HUES64 (cell line): ENCODE results near the gene KRTCAP2.
"Not testable (repeated sequence)": the region's sequence is repeated elsewhere in the genome, so short reads cannot be mapped to it uniquely, and the experiment has no call there.

ENCODE experiments used
- H3K27ac ChIP-seq: 2 replicates; pipeline ENCODE4 v1.7.0; 2013; ENCODE audit warnings: low read depth, low read length, inconsistent platforms
- H3K27me3 ChIP-seq: 2 replicates; pipeline ENCODE4 v1.6.1; 2013; ENCODE audit warnings: mild to moderate bottlenecking, low read length; ENCODE audit not compliant: insufficient read depth
- H3K36me3 ChIP-seq: 2 replicates; pipeline ENCODE4 v1.6.1; 2013; ENCODE audit warnings: mild to moderate bottlenecking, low read length; ENCODE audit not compliant: insufficient read depth
- H3K4me1 ChIP-seq: 2 replicates; pipeline ENCODE4 v1.6.1; 2013; ENCODE audit warnings: mild to moderate bottlenecking, low read length, moderate library complexity; ENCODE audit not compliant: insufficient read depth
- H3K4me3 ChIP-seq: 2 replicates; pipeline ENCODE4 v1.5.1; 2013; ENCODE audit warnings: mild to moderate bottlenecking, low read length, moderate library complexity
- H3K9ac ChIP-seq: 2 replicates; pipeline ENCODE4 v1.6.1; 2013; ENCODE audit warnings: mild to moderate bottlenecking, low read depth, low read length
- H3K9me3 ChIP-seq: 2 replicates; pipeline ENCODE4 v1.6.1; 2013; ENCODE audit warnings: low read depth, low read length; ENCODE audit not compliant: insufficient read depth
- WGBS: fragments of 150-250, 120-280 bp; methylation state at CpG from one replicate; pipeline ENCODE4 v1.1.7; 2013; ENCODE audit warnings: missing lambda C conversion rate; 5-methylcytosine and 5-hydroxymethylcytosine counted together

Gene KRTCAP2

DNA sequence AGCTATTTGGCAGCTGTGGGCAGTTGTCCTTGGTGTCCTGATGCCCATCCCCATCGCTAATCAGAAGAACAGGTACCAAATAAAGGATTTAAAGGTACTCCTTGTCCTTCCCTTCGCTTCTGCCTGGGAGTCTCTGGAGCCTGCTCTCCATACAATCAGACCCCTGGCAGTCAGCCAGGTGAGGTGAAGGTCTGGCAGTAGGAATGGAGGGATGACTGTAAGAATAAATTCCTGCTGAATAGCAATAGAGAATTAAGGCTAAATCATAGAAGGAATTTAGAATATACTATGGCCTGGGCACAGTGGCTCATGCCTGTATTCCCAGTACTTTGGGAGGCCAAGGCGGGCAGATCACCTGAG is 25.4 kb upstream of the KRTCAP2 start:
- no peak overlapping the region for H3K27ac ChIP-seq
- H3K4me3 ChIP-seq = no peak overlapping the region
- H3K36me3 ChIP-seq = peaks cover 70% of the 10 kb centered on the region
- no peaks in the 10 kb centered on the region for H3K27me3 ChIP-seq
- H3K9ac ChIP-seq = no peak overlapping the region
- H3K4me1 ChIP-seq = peaks cover 15% of the 10 kb centered on the region
- 99% methylated on average over 3 of the region's 3 CpGs for WGBS
- H3K9me3 ChIP-seq = no peaks in the 10 kb centered on the region

DNA sequence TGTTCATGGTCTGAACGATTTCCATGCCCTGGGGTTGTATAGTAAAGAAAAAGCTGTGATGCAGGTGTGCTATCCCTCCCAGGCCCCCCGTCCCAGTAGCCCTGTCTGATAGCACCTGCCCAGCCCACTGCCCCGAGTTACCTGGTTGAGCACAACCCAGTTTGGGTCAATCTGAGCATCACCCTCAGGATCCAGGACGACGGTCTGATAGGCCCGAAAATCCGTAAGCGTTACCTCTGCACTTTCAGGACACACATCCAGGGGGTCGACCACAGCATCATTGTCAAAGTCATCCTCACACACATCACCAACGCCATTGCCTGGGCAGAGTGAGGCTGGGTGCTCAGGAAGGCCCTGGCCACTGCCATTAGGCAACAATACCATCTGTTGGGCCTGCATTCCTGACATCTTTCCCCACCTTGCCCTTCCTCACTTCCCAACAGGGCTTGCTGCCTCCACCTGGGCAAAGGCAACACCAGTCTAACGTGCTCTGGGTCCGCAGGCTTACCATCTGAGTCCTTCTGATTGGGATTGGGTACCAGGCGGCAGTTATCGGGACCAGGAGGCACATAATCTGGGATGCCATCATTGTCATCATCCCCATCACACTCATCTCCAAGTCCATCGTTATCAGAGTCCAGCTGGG is 24.9 kb upstream of the KRTCAP2 start:
- WGBS = 95% methylated on average over 15 of the region's 15 CpGs
- Histone ChIP-seq H3K9me3 (no peaks in the 10 kb centered on the region), H3K27ac (peak overlapping the region; percentile 100; the same call in 1 of the 2 replicates), H3K4me1 (peaks cover 15% of the 10 kb centered on the region), H3K27me3 (no peaks in the 10 kb centered on the region), H3K9ac (no peak overlapping the region), H3K36me3 (peaks cover 65% of the 10 kb centered on the region), H3K4me3 (no peak overlapping the region)

DNA sequence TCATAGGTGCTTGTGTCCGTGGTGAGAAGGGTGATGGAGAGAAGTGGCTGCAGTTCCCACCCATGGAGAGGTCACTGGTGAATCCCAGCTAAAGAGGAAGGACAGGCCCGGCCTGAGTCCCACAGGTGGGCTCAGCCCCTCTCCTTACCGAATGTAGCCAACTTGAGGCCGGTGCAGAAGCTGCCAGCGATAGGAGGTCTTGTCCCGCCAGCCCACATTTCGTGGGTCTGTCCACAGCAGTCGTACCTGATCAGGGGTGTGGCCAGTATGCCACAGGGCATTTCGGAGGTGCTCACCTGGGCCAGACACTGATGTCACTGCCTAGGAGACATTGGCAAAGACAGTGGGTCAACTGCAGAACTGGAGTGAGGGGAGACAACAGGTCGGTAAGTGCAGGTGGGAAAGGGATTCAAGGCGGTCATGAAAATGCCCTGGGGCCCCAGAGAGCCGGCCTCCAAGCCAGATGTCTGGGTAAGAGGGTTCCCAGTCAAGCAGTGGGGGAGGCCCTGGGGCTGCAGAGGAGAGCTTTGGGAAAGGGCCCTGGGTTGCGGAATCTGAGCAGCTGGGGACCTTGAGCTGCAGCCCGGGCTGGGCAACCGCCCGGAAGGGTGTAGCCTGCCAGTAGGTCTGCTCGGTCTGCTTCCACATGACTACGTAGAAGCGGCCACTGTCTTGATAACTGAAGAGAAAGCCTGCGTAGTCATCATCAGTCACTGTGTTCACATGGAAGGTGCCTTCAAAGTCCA is 24.0 kb upstream of the KRTCAP2 start:
- H3K4me3 ChIP-seq = peak overlapping the region; percentile 98

DNA sequence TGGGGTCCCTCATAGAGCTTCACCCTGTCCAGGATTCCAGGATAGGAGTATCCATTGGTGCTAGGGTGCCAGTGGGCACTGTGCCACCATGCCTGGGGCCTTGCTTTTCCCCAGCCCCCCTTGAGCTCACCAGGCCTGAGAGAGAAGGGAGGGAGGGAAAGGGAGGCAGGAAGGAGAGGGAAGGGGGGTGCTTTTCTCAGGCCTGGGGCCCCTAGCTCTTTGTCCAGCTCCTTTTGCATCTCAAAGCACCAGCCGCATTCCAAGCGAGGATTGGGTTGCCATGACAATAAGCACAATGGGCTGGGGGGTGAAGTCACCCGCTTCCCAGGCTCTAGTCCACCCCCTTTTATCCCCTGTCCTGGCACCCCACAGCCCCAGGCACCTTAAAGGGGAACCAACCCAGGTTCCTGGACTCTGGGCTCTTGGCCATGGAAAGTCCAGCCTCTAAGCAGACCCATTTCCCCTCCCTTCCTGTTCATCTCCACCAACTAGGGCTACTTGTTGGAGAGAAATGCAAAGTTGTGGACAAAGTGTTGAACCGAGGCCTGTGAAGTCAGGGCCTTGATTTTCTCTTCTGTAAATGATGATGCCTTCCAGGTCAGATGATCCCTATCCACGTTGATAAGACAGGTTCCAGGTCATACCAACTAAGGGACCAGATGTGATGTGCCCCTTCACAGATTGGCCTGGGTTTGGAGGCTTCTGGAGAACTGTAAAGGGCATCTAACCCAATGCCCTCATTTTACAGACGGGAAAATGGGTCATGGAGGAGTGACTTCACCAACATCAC is 23.2 kb upstream of the KRTCAP2 start:
- Histone ChIP-seq H3K4me1 (peaks cover 22% of the 10 kb centered on the region), H3K27ac (peak overlapping the region; percentile 100), H3K36me3 (peaks cover 48% of the 10 kb centered on the region), H3K27me3 (no peaks in the 10 kb centered on the region), H3K4me3 (peak overlapping the region; percentile 98), H3K9ac (peak overlapping the region; percentile 96), H3K9me3 (no peaks in the 10 kb centered on the region)
- 12% methylated on average over 5 of the region's 6 CpGs for WGBS

More for the DNA sequence above, 24.0 kb upstream of the KRTCAP2 start:
- H3K27me3 ChIP-seq = no peaks in the 10 kb centered on the region
- H3K4me1 ChIP-seq = peaks cover 21% of the 10 kb centered on the region
- peak overlapping the region; percentile 100 for H3K27ac ChIP-seq
- WGBS = 85% methylated on average over 20 of the region's 20 CpGs
- peak overlapping the region; percentile 96 for H3K9ac ChIP-seq
- no peaks in the 10 kb centered on the region for H3K9me3 ChIP-seq
- H3K36me3 ChIP-seq = peaks cover 56% of the 10 kb centered on the region

DNA sequence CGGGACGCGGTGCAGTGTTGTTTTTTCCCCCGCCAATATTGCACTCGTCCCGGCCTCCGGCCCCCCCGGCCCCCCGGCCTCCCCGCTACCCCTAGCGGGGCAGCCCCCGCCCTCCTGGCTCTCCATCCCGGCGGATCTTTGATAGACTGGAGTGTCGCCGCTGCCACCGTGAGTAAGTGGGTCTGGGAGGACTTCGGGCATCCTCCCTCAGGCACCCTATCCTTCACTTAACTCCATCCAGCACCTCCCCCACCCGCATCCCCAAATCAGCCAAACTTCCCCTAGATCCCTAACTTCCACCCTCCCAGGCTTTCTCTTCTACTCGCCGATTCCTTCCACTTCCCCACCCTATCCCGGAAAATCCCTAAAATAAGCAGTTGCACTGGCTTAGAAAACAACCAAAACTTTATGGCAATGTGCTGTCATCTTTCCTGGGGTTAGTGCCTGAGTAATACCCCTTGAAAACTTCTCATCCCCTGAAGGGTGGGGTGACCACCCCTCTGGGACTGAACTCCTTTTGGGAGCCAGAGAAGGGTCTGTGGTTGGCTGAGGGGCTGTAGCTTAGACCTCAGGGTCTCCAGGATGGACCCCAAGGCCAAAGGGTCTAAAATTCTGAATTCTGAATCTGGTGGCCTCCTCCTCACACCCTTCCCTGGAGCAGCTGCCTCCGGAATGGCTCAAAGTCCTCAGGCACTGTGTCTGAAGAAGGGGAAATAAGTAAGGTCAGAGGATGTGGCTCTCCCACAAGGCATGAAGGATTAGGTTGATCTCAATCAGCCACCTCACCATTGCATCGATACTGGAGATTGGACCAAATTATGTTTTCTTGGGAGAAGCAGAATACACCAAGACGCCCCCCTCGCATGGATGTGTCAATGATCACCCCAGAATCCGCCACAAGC is 22.3 kb upstream of the KRTCAP2 start:
- 3% methylated on average over 18 of the region's 27 CpGs for WGBS
- Histone ChIP-seq H3K9ac (peak overlapping the region; percentile 96), H3K36me3 (peaks cover 39% of the 10 kb centered on the region), H3K4me3 (peak overlapping the region; percentile 98), H3K4me1 (peaks cover 22% of the 10 kb centered on the region), H3K27me3 (no peaks in the 10 kb centered on the region), H3K27ac (peak overlapping the region; percentile 100), H3K9me3 (no peaks in the 10 kb centered on the region)

DNA sequence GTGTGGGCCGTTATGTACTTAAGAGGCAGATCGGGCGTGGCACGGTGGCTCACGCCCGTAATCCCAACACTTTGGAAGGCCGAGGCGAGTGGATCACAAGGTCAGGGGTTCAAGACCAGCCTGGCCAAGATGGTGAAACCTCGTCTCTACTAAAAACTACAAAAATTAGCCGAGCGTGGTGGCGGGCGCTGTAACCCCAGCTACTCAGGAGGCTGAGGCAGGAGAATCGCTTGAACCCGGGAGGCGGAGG is 20.8 kb upstream of the KRTCAP2 start:
- WGBS = 4% methylated on average over 16 of the region's 16 CpGs
- H3K27me3 ChIP-seq, H3K9me3 ChIP-seq: not testable (repeated sequence)
- peaks cover 22% of the 10 kb centered on the region for H3K4me1 ChIP-seq
- H3K27ac ChIP-seq = peak overlapping the region; percentile 100
- peak overlapping the region; percentile 96 for H3K9ac ChIP-seq
- peaks cover 26% of the 10 kb centered on the region for H3K36me3 ChIP-seq
- H3K4me3 ChIP-seq = peak overlapping the region; percentile 98

DNA sequence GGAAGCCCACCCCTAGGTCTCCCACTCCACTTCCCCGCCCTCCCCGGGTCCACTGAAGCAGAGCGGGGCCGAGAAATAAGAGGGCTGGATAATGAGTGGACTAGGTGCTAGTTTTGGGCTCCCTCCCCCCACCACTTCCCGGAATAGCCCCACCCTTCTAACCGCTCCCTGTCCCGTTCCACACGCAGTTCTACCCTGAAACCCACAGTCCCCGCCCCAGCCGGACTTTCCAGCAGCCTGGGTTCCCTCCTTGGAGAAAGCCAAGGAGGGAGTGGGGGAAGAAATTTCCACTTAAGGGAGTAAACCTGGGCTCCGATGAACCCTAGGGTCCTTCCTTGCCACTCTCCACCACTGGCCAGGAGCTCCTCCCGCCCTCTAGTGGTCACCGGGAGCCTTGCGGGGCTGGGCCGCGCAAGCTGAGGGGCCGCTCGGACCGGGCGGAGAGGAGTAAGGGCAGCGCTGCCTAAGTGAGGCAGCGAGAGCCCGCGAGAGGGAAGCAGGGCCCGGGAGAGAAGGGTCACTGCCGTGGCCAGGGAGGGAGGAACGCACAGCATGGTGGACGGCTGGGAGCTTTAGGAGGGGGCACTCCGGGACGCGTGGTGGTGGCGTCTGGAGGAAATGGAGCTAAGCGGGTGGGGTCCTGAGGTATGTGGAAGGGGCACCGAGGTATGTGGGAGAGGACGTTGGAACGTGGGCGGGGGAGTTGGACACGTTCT is 20.3 kb upstream of the KRTCAP2 start:
- WGBS = 1% methylated on average over 33 of the region's 38 CpGs
- peak overlapping the region; percentile 100 for H3K27ac ChIP-seq

DNA sequence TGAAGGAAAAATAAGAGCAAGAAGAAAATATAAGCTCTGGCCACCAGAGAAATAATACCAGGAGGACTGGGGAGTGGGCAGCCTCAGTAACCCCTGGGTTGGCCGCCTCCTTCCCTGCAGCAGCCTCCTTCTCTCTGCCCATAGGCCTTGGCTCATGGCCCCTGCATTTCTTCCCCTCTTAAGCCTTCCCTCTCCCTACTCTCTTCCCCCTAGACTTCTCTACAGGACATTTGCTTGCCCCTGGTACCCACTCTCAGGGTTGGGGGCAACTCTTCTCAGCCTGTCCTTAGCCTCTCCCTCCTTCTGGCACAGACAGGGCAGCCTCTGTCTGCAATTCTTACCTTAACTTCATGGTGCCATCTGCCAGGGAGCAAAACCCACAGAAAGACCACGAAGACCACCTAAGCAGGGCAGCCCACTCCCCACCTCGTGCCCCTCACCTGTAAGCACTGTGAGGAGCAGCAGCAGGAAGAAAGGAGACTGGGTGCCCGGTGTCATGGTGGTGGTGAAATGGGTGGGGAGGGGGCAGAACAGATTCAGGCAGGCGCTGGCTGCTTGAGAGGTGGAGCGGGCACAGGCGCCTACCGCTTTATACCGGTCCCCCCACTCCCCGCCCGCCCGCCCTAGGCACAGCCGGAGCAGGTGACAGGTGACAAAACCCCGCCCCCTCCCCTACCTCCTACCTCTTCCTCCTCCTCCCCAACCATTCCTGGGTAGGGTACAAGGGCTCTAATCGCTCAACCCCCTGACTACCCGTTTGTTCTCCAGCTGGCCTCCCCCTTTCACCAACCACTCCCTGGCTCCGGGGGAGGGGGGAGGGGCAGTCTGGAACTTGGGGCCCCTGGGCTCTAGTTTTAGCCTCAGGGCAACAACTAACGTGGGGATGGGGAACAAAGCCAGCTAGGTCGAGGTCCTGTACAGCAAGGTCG is 19.5 kb upstream of the KRTCAP2 start:
- Histone ChIP-seq H3K27ac (peak overlapping the region; percentile 100), H3K9me3 (no peaks in the 10 kb centered on the region), H3K9ac (peak overlapping the region; percentile 96), H3K27me3 (no peaks in the 10 kb centered on the region), H3K36me3 (peaks cover 13% of the 10 kb centered on the region), H3K4me3 (peak overlapping the region; percentile 98), H3K4me1 (peaks cover 20% of the 10 kb centered on the region)
- WGBS = 40% methylated on average over 13 of the region's 20 CpGs

More for the DNA sequence above, 20.3 kb upstream of the KRTCAP2 start:
- peak overlapping the region; percentile 96 for H3K9ac ChIP-seq
- H3K4me3 ChIP-seq = peak overlapping the region; percentile 98
- H3K27me3 ChIP-seq = no peaks in the 10 kb centered on the region
- no peaks in the 10 kb centered on the region for H3K9me3 ChIP-seq
- H3K36me3 ChIP-seq = peaks cover 21% of the 10 kb centered on the region
- H3K4me1 ChIP-seq = peaks cover 22% of the 10 kb centered on the region

DNA sequence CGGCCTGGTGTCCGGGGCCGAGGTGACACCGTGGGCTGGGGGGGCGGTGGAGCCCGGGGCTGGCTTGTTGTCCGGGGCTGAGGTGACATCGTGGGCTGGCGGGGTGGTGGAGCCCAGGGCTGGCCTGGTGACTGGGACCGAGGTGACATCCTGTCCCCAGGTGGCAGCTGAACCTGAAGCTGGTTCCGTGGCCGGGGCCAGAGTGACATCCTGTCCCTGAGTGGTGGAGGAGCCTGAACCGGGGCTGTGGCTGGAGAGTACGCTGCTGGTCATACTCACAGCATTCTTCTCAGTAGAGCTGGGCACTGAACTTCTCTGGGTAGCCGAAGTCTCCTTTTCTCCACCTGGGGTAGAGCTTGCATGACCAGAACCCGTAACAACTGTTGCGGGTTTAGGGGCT is 18.8 kb upstream of the KRTCAP2 start:
- no peak overlapping the region for H3K27ac ChIP-seq
- H3K27me3 ChIP-seq = no peaks in the 10 kb centered on the region
- no peak overlapping the region for H3K4me3 ChIP-seq
- H3K9me3 ChIP-seq = no peaks in the 10 kb centered on the region
- no peak overlapping the region for H3K9ac ChIP-seq
- H3K36me3 ChIP-seq = peaks cover 6% of the 10 kb centered on the region
- 90% methylated on average over 17 of the region's 17 CpGs for WGBS
- peaks cover 13% of the 10 kb centered on the region for H3K4me1 ChIP-seq
